Upper lobe of right lung (tissue), 1 donor: ENCODE measurements around the gene EIF4G3. TPM values are rescaled to one million over a fixed set of nuclear protein-coding genes. Genes with fewer than 3 reads are reported as not detected.

Experiments
- ATAC-seq: fragments of 200-7000 bp; cut with Tn5 transposase; one replicate; pipeline ENCODE4 v1.9.1; 2020; ENCODE audit warnings: mild to moderate bottlenecking, moderate library complexity
- DNase-seq: peaks from one replicate; pipeline ENCODE4 v3.0.0-alpha.2; 2020
- H3K27ac ChIP-seq: fragments of 200-600 bp; one replicate; pipeline ENCODE4 v1.8.0; 2022
- H3K27me3 ChIP-seq: fragments of 200-600 bp; one replicate; pipeline ENCODE4 v1.8.0; 2022; ENCODE audit warnings: mild to moderate bottlenecking
- H3K36me3 ChIP-seq: fragments of 200-600 bp; one replicate; pipeline ENCODE4 v1.8.0; 2022
- H3K4me1 ChIP-seq: fragments of 200-600 bp; one replicate; pipeline ENCODE4 v1.8.0; 2022
- H3K4me3 ChIP-seq: fragments of 200-600 bp; one replicate; pipeline ENCODE4 v1.8.0; 2022; ENCODE audit warnings: mild to moderate bottlenecking
- H3K9me3 ChIP-seq: fragments of 200-600 bp; one replicate; pipeline ENCODE4 v1.8.0; 2022
- intact Hi-C: fragments of 100-400 bp; cut with DNase I; formaldehyde crosslinking; loops from one replicate; pipeline ENCODE4 v1.11.0; 2022
- total RNA-seq: library from RNA; stranded (reverse); fragmentation: NEBNext Ultra II Directional; extraction: Animal tissue kit (Norgen Biotek cat#: 25700); gene quantifications from one replicate; pipeline ENCODE4 v1.2.1, GENCODE V29; 2021
- TF ChIP-seq, protein P1 (sequence below): fragments of 200-600 bp; IDR thresholded peaks from one replicate; pipeline ENCODE4 v1.8.0; 2022; ENCODE audit warnings: antibody characterized with exemption
- donor health status: DM: no; HTN: yes; CAD: no; lungs with severe emphysema.

The EIF4G3 gene
- total RNA-seq, 1 donor from 2014 or later, result 44.5 TPM

DNA sequence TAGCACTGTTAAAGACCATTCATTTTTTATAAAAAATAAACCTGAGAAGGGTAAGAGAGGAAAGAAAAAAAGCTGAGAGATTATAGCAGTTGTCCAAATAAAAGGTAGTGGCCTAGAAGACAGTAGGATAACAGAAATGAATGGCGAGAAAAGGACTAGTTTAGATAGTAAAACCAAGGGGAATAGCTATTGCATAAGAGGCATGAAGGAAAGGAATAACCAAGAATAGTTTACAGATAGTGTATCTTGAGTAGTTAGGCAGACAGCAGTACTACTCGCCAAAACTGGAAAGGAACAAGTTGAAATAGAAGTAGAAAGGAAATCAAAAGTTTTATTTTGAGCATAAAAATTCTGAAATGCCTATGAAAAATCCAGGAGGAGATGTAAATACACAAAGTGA lies 70.5 kb downstream of the EIF4G3 start:
- no peak overlapping the region for H3K4me3 ChIP-seq
- no peak overlapping the region for H3K27ac ChIP-seq
- H3K36me3 ChIP-seq, result peaks cover 14% of the 10 kb centered on the region
- intact Hi-C loops, result no loop called here
- ATAC-seq (no peak), DNase-seq (no peak)
- H3K9me3 ChIP-seq, result no peaks in the 10 kb centered on the region
- H3K4me1 ChIP-seq, result no peaks in the 10 kb centered on the region
- TF ChIP-seq, protein P1, sequence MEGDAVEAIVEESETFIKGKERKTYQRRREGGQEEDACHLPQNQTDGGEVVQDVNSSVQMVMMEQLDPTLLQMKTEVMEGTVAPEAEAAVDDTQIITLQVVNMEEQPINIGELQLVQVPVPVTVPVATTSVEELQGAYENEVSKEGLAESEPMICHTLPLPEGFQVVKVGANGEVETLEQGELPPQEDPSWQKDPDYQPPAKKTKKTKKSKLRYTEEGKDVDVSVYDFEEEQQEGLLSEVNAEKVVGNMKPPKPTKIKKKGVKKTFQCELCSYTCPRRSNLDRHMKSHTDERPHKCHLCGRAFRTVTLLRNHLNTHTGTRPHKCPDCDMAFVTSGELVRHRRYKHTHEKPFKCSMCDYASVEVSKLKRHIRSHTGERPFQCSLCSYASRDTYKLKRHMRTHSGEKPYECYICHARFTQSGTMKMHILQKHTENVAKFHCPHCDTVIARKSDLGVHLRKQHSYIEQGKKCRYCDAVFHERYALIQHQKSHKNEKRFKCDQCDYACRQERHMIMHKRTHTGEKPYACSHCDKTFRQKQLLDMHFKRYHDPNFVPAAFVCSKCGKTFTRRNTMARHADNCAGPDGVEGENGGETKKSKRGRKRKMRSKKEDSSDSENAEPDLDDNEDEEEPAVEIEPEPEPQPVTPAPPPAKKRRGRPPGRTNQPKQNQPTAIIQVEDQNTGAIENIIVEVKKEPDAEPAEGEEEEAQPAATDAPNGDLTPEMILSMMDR, result no peak
- H3K27me3 ChIP-seq, result no peaks in the 10 kb centered on the region

DNA sequence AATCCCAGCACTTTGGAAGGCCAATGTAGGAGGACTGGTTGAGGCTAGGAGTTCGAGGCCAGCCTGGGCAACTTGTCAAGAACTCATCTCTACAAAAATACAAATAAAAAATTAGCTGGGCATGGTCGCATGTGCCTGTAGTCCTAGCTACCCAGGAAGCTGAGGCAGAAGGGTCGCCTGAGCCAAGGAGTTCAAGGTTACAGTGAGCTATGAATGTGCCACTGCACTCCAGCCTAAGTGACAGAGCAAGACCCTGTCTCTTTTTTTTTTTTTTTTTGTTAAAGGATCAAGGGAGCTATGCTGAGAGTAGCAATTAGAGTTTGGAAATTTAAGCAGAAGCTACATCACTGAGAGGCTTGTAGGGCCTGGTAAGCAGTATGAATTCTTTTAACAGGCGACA lies 70.9 kb downstream of the EIF4G3 start:
- H3K4me1 ChIP-seq, result no peaks in the 10 kb centered on the region
- no peaks in the 10 kb centered on the region for H3K9me3 ChIP-seq
- intact Hi-C loops, result no loop called here
- TF ChIP-seq, protein P1, result no peak
- no peaks in the 10 kb centered on the region for H3K27me3 ChIP-seq
- H3K27ac ChIP-seq, result no peak overlapping the region
- ATAC-seq, result no peak
- H3K4me3 ChIP-seq, result no peak overlapping the region
- H3K36me3 ChIP-seq, result peaks cover 14% of the 10 kb centered on the region
- no peak for DNase-seq

DNA sequence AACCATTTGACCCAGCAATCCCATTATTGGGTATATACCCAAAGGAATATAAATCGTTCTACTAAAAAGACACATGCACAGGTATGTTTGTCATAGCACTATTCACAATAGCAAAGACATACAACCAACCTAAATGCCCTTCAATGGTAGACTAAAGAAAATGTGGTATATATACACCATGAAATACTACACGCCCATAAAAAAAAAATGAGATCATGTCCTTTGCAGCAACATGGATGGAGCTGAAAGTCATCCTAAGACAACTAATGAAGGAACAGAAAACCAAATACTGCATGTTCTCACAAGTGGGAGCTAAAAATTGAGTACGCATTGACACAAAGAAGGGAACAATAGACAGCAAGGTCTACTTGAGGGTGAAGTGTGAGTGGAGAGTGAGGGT lies 72.0 kb downstream of the EIF4G3 start:
- TF ChIP-seq, protein P1, result no peak
- Histone ChIP-seq H3K36me3 (peaks cover 14% of the 10 kb centered on the region), H3K27ac (no peak overlapping the region), H3K4me1 (no peaks in the 10 kb centered on the region), H3K27me3 (no peaks in the 10 kb centered on the region), H3K9me3 (no peaks in the 10 kb centered on the region), H3K4me3 (no peak overlapping the region)
- intact Hi-C loops, result no loop called here
- ATAC-seq, result no peak
- DNase-seq, result no peak

DNA sequence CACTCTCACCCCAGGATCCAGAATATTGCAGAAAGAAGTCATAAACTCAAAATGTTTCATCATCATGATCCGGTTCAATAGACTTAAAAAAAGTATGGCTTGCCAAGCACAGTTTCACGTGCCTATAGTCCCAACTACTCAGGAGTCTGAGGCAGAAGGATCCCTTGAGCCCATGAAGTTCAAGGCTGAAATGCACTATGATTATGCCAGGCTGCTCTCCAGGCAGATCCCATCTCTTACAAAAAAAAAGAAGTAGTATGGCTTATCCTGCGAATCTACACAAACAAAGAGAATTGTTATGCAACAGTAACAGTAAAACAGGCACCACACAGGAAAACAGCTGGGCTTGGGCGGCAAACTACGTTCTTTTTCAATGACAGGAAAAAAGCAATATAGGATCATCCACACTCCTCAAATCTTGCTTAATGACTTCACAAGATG lies 76.2 kb downstream of the EIF4G3 start:
- DNase-seq, result no peak
- H3K36me3 ChIP-seq, result peaks cover 14% of the 10 kb centered on the region
- no peaks in the 10 kb centered on the region for H3K4me1 ChIP-seq
- H3K9me3 ChIP-seq, result no peaks in the 10 kb centered on the region
- TF ChIP-seq, protein P1, result no peak
- no peak overlapping the region for H3K27ac ChIP-seq
- no peaks in the 10 kb centered on the region for H3K27me3 ChIP-seq
- ATAC-seq, result peak; percentile 41
- H3K4me3 ChIP-seq, result no peak overlapping the region
- intact Hi-C loops, result no loop called here

DNA sequence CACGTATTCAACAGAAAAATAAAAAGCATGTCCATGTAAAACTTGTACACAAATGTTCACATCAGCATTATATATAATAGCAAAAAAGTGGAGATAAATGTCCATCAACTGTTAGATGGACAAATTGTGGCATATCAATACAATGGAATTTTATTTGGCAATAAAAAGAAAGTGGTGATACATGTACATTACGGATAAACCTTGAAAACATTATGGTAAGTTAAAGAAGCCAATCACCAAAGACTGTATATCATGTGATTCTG lies 76.9 kb downstream of the EIF4G3 start:
- DNase-seq (no peak), ATAC-seq (no peak)
- Histone ChIP-seq H3K4me3 (no peak overlapping the region), H3K27ac (no peak overlapping the region), H3K4me1 (no peaks in the 10 kb centered on the region), H3K9me3 (no peaks in the 10 kb centered on the region), H3K36me3 (peaks cover 8% of the 10 kb centered on the region), H3K27me3 (no peaks in the 10 kb centered on the region)
- TF ChIP-seq, protein P1, result no peak
- intact Hi-C loops, result no loop called here

DNA sequence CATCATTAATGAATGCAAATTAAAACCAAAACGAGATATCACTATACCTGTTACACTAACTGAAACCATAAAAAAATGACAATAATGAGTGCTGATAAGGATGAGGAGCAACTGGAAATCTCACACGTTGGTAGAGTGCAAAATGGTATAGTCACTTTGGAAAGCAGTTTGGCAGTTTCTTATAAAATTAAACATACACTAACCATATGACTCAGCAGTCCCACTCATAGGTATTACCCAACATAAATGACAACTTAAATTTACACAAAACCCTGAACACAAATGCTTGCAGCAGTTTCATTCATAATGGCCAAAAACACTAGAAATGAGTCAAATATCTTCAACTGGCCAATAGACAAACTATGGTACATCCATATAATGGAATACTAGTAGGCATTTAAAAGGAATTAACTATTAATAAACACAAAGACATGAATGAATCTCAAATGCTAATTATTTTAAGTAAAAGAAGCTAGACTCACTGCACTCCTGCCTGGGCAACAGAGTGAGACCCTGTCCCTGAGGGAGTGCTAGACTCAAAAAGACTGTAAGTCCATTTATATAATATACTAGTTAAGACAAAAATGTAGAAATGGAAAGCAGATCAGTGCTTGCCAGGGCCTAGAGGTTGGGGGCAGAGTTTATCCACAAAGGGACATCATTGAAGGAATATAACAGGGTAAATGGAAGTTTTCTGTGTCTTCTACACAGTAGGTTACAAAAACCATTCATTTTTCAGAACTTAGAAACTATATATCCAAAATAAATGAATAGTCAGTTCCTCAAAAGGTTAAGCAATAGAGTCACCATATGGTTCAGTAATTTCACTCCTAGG lies 77.4 kb downstream of the EIF4G3 start:
- no peaks in the 10 kb centered on the region for H3K27me3 ChIP-seq
- no peak for ATAC-seq
- TF ChIP-seq, protein P1, result no peak
- H3K4me3 ChIP-seq, result no peak overlapping the region
- H3K4me1 ChIP-seq, result no peaks in the 10 kb centered on the region
- H3K36me3 ChIP-seq, result peaks cover 3% of the 10 kb centered on the region
- DNase-seq, result no peak
- H3K9me3 ChIP-seq, result no peaks in the 10 kb centered on the region
- intact Hi-C loops, result no loop called here
- no peak overlapping the region for H3K27ac ChIP-seq
